HG02938 (cell line): ENCODE measurements around the gene SLC18A3.

Experiments used
- ATAC-seq: cut with Tn5 transposase; IDR thresholded peaks from one replicate; pipeline ENCODE4 v1.9.1; 2021; ENCODE audit warnings: mild to moderate bottlenecking, moderate library complexity; ENCODE audit not compliant: unreplicated experiment

SLC18A3 gene

GRCh38 chr10:49625411-49625810, 15.3 kb downstream of the SLC18A3 start:
- no peak for ATAC-seq

DNA sequence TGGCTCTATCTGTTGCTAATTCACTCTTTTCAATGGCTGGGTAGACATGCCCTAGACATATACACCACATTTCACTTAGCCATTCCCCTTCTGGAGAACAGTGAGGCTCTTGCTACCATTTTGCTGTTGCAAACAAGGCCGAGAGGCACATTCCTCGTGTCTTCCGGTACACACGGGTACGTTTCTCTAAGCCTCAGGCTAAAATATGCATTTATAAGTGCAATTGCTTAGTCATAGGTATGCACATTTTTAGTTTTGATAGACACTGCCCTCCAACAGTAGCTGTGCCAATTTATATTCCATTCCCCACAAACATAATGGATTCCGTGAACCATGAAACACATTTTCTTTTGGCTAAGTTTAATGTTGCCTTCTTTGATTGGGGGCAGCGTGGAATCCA, 16.9 kb downstream of the SLC18A3 start:
- no peak for ATAC-seq

DNA sequence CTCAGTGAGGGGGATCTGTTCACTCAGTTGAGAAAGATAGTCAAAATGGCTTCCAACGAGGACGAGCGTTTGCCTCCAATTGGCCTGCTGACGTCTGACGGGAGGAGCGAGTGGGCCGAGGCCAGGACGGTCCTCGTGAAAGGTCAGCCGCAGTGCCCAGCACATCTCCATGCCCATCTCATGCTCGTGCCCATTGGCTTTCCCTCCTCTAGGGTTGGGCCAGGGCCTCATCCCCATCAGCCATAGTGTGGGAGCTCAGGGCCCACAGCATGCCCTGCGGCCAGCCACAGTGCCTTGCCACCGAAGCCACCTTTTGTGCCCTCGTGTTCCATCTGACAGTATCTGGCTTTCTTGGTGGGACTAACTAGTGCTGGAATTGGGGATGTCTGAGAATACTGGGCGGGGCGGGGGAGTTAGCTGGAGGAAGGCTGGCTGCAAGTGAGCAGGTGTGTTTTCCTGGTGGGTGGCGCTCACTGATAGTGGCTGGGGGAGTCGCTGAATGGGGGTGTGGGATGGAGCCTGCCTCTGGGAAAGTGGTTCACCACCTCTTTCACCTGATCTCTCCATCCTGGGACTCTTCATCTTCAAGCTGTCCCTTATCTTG, 17.6 kb downstream of the SLC18A3 start:
- no peak for ATAC-seq

- ATAC-seq: no peak
Measured at GRCh38 chr10:49628599-49628998, 18.5 kb downstream of the SLC18A3 start.

GRCh38 chr10:49629431-49629881, 19.3 kb downstream of the SLC18A3 start:
- ATAC-seq: no peak

- no peak for ATAC-seq
Measured at GRCh38 chr10:49631975-49632374, 21.9 kb downstream of the SLC18A3 start.

DNA sequence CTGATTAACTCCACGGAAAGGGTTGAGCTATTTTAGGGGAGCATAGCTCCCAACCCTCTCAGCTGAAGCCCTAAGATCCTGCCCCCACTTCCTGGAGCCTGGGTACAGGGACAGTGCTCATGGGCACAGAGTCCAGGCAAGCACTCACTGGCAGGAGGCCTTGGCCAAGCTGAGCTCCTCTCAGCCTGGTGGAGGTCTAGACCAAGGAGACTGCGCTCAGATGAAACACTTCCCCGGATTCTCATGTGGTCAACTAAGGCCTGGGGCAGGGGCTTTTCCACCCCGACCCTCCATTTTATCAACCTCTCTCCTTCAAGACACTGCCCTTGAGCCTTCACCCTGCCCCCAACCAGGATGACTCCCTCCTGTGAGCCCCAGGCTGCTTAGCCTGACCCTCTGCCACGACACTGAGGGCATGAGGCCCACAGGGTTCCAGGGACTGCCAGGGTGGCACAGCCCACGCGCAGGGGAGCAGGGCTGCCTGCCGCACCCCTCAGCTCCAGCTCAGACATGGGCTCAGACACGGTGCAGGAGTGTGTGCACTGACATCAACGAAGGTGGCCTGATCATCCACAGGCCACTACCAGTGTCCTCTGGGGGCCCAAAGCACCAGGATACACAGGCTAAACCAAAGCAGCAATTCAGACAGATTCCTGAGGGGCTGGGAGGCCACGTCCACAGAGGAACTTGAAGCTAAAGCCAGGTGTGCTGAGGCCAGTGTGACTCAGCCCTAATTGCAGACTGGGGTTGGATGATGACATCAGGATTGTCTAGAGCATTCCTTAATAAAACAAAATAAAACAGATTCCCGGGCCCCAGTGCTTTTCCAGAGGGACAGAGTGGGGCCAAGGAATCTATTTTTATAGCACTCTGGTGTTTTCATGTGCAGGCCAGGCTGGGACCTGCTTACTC, 22.6 kb downstream of the SLC18A3 start:
- no peak for ATAC-seq

GRCh38 chr10:49633327-49634068, 23.4 kb downstream of the SLC18A3 start:
- ATAC-seq: no peak

GRCh38 chr10:49634069-49634660, 24.1 kb downstream of the SLC18A3 start:
- no peak for ATAC-seq

DNA sequence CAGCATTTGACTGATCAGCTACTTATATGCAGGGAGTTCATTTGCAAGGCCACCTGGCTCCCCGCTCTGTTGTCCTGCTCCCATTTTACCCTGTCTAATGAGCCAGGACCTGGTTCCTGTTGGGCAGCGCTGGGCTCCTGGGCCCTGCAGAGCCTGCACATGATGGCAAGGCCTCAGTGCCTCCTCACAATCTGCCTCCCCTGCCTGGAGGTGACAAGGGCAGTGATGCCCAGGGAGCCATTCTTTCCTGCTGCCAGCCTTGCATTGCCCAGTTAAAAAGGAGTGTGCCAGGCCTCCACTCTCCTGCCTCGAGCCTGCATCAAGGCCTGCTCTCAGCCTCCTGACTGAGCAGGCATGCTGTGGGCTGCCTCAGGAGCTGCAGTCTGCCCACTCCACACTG, 32.2 kb downstream of the SLC18A3 start:
- ATAC-seq: no peak

DNA sequence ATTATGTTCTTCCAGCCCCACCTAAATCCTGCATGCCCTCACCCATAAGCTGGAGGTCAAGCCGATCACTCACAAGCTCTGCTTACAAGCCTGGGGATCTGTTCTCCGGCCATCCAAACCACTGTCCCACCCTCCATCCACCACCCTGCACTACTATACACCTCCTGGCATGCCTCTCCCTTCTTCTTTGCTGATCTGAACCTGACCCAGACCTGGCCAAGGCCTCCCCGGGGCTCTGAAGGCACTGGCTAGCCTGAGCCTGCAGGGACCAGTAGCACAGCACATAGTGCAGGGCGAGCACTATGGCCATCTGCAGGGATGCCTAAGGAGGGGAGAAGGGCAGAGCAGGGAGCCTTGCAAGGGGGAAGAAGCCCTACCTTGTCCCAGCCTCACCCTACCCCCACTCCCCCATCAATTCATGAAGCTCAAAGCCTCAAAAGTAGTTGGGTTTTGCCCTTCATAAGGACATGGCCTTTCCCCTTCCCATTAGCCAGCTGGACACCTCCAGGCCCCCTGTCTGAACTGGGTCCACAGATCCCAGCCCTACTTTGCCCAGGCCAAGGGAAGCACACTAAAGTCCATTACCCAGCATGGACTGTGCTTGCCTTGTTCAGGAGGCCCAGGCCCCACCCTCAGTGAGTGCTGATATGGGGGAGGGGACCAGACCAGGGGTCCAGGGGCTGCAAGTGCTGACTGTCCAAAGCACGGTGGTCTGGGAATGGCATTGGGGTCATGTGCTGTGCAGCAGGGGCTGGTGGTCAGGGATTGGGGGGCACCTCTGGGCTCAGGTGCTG, 33.3 kb downstream of the SLC18A3 start:
- no peak for ATAC-seq

DNA sequence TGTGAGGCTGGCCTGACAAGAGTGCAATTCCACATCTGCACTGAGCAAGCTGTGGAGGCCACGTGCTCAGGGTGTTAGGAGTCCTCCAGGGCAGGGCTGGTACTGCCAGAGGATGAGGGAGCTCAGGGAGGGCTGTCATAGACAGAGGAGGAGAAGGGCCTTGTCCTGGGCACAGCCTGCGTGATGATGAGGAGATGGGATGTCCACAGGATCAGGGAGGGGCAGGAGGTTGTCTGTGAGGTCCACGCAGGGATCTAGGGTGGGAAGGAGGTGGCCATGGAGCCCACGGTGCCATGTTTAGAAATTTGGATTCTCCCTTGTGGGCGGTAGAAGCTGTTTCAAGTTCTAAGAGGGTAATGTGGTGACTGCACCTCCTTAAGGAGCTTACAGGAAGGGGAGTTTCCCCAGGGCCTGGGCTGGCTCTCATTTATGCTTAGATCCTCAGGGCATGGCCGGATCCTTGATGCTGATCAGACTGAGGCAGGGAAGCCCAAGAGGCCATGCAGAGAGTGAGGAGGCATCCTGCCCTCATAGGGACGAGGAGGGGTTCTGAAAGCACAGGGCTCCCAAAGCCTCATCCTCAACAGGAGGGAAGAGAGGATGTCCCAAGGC, 34.0 kb downstream of the SLC18A3 start:
- no peak for ATAC-seq

DNA sequence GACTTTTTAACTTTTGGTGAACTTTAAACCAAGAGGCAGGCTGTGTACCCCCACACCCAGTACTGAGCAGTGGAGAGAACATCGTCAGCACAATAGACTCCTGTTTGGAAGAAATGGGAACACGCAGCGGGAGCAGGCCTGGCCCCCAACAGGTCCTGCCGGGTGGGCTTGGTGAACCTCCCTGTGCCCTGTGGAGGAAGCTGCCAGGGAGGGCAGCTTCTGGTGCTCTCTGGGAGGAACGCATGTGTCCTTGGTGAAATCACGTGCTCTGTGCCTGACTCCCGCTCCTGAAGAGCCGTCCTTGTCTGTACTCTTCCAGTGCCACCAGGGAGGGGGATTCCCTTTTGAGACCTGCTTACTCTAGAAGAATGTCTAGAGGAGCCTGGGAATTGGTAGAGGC, 35.3 kb downstream of the SLC18A3 start:
- no peak for ATAC-seq

- no peak for ATAC-seq
Measured at GRCh38 chr10:49645871-49646870, 36.1 kb downstream of the SLC18A3 start.

DNA sequence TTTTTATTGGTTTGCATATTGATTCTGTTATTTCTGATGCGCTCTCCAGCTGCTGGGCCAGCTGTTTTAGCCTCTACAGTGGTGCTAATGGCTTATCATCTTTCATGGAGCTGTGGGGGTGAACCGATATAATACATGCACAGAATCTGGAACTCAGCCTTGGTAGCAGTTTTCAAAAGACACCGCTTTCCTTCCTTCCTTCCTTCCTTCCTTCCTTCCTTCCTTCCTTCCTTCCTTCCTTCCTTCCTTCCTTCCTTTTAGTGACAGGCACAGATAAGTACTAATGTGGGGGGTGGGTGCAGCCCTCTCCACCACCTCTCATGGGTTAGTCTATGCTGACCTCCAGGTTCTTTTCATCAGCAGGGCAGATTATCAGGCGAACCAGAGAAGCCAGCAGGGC, 37.4 kb downstream of the SLC18A3 start:
- ATAC-seq: no peak

DNA sequence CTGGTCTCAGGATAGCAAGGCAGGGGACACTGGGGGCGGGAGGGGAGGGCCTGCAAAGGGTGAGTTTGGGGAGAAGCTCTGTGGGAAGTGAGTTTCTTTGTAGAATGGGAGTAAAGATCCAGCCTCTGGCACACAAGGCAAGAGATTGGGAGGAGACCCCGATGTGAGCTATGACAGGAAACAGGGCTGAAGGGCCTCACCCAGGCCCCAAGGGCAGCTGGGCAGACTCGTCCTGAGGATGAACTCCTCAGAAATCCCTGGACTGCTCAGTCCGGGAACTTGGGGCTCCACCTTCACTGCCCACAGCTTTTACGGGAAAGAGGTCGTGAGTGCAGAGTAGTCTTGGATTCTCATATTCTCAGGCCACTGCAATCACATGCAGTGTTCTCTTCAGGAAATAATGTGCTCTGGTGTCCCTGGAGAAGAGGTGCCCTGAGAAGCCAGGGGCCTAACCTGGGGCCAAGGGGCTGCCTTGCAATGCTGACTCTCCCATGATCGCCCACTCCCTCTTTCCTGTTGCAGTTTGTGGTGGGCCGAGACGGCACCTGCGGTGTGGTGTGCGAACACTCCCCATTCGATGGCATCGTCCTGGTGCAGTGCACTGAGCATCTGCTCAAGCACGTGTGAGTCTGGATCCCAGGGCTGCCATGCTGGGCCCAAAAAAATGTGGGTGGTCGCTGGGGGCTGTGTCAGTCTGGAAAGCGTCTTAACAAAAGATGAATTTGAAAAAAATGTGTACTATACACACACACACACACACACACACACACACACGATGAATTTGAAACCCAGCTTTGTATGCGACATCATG, 38.1 kb downstream of the SLC18A3 start:
- no peak for ATAC-seq

DNA sequence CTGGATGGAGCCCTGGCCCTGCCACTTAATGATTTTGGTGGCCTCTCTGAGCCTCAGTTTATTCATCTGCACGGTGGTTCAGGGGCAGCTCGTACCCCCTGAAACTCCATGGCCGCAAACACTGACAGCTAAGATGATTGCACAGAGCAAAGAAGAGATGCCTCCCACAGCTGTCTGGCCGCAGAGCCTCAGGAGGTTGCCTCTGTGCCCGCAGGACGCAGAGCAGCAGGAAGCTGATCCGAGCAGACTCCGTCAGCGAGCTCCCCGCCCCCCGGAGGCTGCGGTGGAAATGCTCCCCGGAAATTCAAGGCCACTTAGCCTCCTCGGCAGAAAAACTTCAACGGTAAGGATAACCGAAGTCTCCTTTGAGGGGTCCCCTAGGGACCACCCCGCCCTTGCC, 39.2 kb downstream of the SLC18A3 start:
- ATAC-seq: no peak
